Measurements from ENCODE around the gene PRTN3.
A peak's percentile ranks its signal among the peaks of the same experiment; 100 is the strongest.
"Not testable (repeated sequence)": the region's sequence is repeated elsewhere in the genome, so short reads cannot be mapped to it uniquely, and the experiment has no call there.

PRTN3 gene

GRCh38 chr19:814152-815078 is 26.4 kb upstream of the PRTN3 start:
- Histone ChIP-seq H3K36me3 (ENCODE audit: insufficient read depth, insufficient read length, low read length) (peaks cover 73% of the 10 kb centered on the region), H3K9ac (ENCODE audit: insufficient read length, low read depth) (no peak overlapping the region), H3K27me3 (ENCODE audit: insufficient read depth, insufficient read length) (no peaks in the 10 kb centered on the region), H3K4me1 (ENCODE audit: insufficient read depth, insufficient read length) (peaks cover 8% of the 10 kb centered on the region), H3K4me3 (ENCODE audit: insufficient read length, low read depth) (no peak overlapping the region), H3K9me3 (ENCODE audit: insufficient read depth, low read length) (no peaks in the 10 kb centered on the region)
- DNase-seq (ENCODE audit: low read depth, low spot score): no peak
- TF ChIP-seq YY1 (IDR thresholded peaks at IDR 0.05; ENCODE audit: insufficient read depth, insufficient read length) (no peak), ZNF274 (IDR thresholded peaks at IDR 0.05; ENCODE audit: low read depth, low read length) (no peak), SUZ12 (IDR thresholded peaks at IDR 0.05; ENCODE audit: extremely low read depth, insufficient read depth, insufficient read length) (no peak)

DNA sequence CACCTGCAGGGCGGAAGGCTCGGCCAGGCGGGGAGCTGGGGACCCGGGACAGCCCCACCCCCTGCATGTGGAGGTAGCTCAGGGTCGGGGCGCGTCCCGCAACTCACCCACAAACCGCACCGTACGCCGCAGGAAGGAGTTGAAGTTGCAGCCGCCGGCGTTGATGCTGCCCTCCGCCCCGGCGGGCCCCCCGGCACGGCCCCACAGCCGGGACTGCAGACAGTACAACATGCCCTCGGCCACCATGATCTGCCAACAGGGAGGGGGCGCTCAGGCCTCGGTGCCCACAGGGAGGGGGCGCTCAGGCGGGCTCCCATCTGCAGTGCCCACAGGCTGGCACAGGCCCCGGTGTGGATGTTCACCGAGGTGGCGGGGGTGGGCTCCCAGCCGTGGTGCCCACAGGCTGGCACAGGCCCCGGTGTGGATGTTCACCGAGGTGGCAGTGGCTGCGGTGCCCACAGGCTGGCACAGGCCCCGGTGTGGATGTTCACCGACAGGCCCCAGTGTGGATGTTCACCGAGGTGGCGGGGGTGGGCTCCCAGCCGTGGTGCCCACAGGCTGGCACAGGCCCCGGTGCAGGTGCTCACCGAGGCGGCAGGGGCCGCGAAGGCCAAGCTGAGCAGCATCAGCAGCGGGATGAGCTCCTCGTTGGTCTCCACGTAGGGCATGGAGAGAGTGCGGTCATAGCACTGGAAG is 25.6 kb upstream of the PRTN3 start:
- peaks cover 65% of the 10 kb centered on the region for H3K36me3 ChIP-seq (ENCODE audit: insufficient read depth, insufficient read length, low read length)
- H3K4me3 ChIP-seq (ENCODE audit: insufficient read length, low read depth): no peak overlapping the region
- H3K4me1 ChIP-seq (ENCODE audit: insufficient read depth, insufficient read length): peaks cover 4% of the 10 kb centered on the region
- H3K9ac ChIP-seq (ENCODE audit: insufficient read length, low read depth): no peak overlapping the region
- no peaks in the 10 kb centered on the region for H3K27me3 ChIP-seq (ENCODE audit: insufficient read depth, insufficient read length)
- DNase-seq (ENCODE audit: low read depth, low spot score): no peak
- H3K9me3 ChIP-seq (ENCODE audit: insufficient read depth, low read length): no peaks in the 10 kb centered on the region
- TF ChIP-seq ZNF274 (IDR thresholded peaks at IDR 0.05; ENCODE audit: low read depth, low read length): no peak
- no peak for TF ChIP-seq YY1 (IDR thresholded peaks at IDR 0.05; ENCODE audit: insufficient read depth, insufficient read length)
- no peak for TF ChIP-seq SUZ12 (IDR thresholded peaks at IDR 0.05; ENCODE audit: extremely low read depth, insufficient read depth, insufficient read length)

- Histone ChIP-seq H3K27me3 (ENCODE audit: insufficient read depth, insufficient read length) (no peaks in the 10 kb centered on the region), H3K9ac (ENCODE audit: insufficient read length, low read depth) (no peak overlapping the region), H3K4me3 (ENCODE audit: insufficient read length, low read depth) (no peak overlapping the region), H3K9me3 (ENCODE audit: insufficient read depth, low read length) (no peaks in the 10 kb centered on the region), H3K36me3 (ENCODE audit: insufficient read depth, insufficient read length, low read length) (peaks cover 58% of the 10 kb centered on the region), H3K4me1 (ENCODE audit: insufficient read depth, insufficient read length) (no peaks in the 10 kb centered on the region)
- DNase-seq (ENCODE audit: low read depth, low spot score): no peak
- TF ChIP-seq ZNF274 (IDR thresholded peaks at IDR 0.05; ENCODE audit: low read depth, low read length) (no peak), SUZ12 (IDR thresholded peaks at IDR 0.05; ENCODE audit: extremely low read depth, insufficient read depth, insufficient read length) (no peak), YY1 (IDR thresholded peaks at IDR 0.05; ENCODE audit: insufficient read depth, insufficient read length) (no peak)
These were observed 24.9 kb upstream of the PRTN3 start for GRCh38 chr19:815775-816499.

- no peaks in the 10 kb centered on the region for H3K4me1 ChIP-seq (ENCODE audit: insufficient read depth, insufficient read length)
- peaks cover 52% of the 10 kb centered on the region for H3K36me3 ChIP-seq (ENCODE audit: insufficient read depth, insufficient read length, low read length)
- H3K9me3 ChIP-seq (ENCODE audit: insufficient read depth, low read length): no peaks in the 10 kb centered on the region
- H3K9ac ChIP-seq (ENCODE audit: insufficient read length, low read depth): no peak overlapping the region
- DNase-seq (ENCODE audit: low read depth, low spot score): no peak
- TF ChIP-seq SUZ12 (IDR thresholded peaks at IDR 0.05; ENCODE audit: extremely low read depth, insufficient read depth, insufficient read length) (no peak), ZNF274 (IDR thresholded peaks at IDR 0.05; ENCODE audit: low read depth, low read length) (no peak), YY1 (IDR thresholded peaks at IDR 0.05; ENCODE audit: insufficient read depth, insufficient read length) (no peak)
- no peaks in the 10 kb centered on the region for H3K27me3 ChIP-seq (ENCODE audit: insufficient read depth, insufficient read length)
- no peak overlapping the region for H3K4me3 ChIP-seq (ENCODE audit: insufficient read length, low read depth)
These were observed 24.3 kb upstream of the PRTN3 start for GRCh38 chr19:816500-816857.

DNA sequence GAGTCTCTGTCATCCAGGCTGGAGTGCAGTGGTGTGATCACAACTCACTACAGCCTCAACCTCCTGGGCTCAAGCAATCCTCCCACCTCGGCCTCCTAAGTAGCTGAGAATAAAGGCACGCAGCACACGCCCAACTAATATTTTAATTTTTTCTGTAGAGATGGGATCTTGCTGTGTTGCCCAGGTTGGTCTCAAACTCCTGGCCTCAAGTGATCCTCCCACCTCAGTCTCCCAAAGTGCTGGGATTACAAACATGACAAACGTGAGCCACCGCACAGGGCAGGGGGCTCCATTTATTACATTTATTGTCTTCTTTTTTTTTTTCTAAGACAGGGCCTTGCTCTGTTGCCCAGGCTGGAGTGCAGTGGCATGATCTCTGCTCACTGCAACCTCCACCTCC is 20.6 kb upstream of the PRTN3 start:
- not testable (repeated sequence) for H3K9me3 ChIP-seq (ENCODE audit: insufficient read depth, low read length); H3K27me3 ChIP-seq (ENCODE audit: insufficient read depth, insufficient read length); DNase-seq (ENCODE audit: low read depth, low spot score); H3K4me1 ChIP-seq (ENCODE audit: insufficient read depth, insufficient read length); H3K9ac ChIP-seq (ENCODE audit: insufficient read length, low read depth); H3K4me3 ChIP-seq (ENCODE audit: insufficient read length, low read depth)
- H3K36me3 ChIP-seq (ENCODE audit: insufficient read depth, insufficient read length, low read length): peaks cover 19% of the 10 kb centered on the region

DNA sequence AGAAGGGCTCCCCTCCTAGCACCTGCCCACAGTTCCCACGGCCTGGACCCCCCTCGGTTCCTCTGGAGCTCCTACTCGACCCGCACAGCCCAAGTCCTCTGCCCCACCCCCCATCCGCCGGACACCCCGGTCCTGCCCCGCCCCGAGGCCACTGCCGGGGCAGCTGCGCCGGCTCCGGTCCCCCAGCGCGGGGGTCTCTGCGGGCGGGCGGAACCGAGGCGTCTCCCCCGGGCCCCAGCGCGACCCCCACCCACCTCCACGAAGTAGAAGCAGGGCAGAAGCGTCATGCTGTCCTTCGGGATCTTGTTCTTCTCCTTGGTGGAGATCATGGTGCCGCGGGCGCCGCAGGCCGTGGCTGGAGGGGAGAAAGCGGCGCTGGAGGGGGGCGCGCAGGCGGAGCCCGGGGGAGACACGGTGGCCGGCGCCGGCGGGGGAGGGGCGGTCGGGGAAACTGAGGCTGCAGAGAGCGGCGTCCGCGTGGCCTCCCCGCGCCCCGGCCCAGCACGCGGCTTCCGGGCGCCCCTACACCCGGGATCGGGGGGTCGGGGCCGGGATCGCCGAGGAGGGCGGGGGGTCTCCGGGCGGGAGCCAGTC is 19.5 kb upstream of the PRTN3 start:
- Histone ChIP-seq H3K9ac (ENCODE audit: insufficient read length, low read depth) (peak overlapping the region; percentile 66), H3K4me1 (ENCODE audit: insufficient read depth, insufficient read length) (peaks cover 10% of the 10 kb centered on the region), H3K27me3 (ENCODE audit: insufficient read depth, insufficient read length) (no peaks in the 10 kb centered on the region), H3K4me3 (ENCODE audit: insufficient read length, low read depth) (peak overlapping the region; percentile 48), H3K36me3 (ENCODE audit: insufficient read depth, insufficient read length, low read length) (peaks cover 11% of the 10 kb centered on the region), H3K9me3 (ENCODE audit: insufficient read depth, low read length) (no peaks in the 10 kb centered on the region)
- no peak for DNase-seq (ENCODE audit: low read depth, low spot score)
- TF ChIP-seq SUZ12 (IDR thresholded peaks at IDR 0.05; ENCODE audit: extremely low read depth, insufficient read depth, insufficient read length): no peak
- TF ChIP-seq ZNF274 (IDR thresholded peaks at IDR 0.05; ENCODE audit: low read depth, low read length): no peak
- no peak for TF ChIP-seq YY1 (IDR thresholded peaks at IDR 0.05; ENCODE audit: insufficient read depth, insufficient read length)
